Measurements from ENCODE around the gene OR10K1.

DNA sequence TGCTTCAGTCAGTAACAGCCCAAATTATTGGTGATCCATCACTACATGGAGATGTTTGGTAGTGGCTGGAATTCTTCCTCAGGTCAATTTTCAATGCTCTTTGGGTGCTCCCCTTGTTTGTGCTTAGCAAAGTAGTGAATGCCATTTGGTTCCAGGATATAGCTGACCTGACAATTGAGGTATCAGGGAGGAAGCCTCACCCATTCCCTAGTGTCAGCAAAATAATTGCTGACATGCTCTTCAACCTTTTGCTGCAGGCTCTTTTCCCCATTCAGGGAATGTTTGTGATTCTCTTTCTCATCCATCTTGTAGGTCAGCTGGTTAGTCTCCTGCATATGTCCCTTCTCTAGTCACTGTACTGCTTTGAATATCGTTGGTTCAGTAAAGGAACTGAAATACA, 7.1 kb upstream of the OR10K1 start:
- TF ChIP-seq, protein P1, sequence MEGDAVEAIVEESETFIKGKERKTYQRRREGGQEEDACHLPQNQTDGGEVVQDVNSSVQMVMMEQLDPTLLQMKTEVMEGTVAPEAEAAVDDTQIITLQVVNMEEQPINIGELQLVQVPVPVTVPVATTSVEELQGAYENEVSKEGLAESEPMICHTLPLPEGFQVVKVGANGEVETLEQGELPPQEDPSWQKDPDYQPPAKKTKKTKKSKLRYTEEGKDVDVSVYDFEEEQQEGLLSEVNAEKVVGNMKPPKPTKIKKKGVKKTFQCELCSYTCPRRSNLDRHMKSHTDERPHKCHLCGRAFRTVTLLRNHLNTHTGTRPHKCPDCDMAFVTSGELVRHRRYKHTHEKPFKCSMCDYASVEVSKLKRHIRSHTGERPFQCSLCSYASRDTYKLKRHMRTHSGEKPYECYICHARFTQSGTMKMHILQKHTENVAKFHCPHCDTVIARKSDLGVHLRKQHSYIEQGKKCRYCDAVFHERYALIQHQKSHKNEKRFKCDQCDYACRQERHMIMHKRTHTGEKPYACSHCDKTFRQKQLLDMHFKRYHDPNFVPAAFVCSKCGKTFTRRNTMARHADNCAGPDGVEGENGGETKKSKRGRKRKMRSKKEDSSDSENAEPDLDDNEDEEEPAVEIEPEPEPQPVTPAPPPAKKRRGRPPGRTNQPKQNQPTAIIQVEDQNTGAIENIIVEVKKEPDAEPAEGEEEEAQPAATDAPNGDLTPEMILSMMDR (IDR thresholded peaks at IDR 0.05), result no peak
- no peak for TF ChIP-seq POLR2A (IDR thresholded peaks at IDR 0.05)

All from breast epithelium (tissue), 3 donors.